HepG2 (cell line): Measurements from ENCODE around the gene SELENOV.

Source experiments
- BCL3 ChIP-seq: sonication (generic); formaldehyde crosslinking; IDR thresholded peaks from 2 replicates; pipeline ENCODE4 v1.5.1; 2020; ENCODE audit warnings: mild to moderate bottlenecking, missing genetic modification reagents, moderate library complexity
- FOSL1 ChIP-seq: sonication (generic); formaldehyde crosslinking; IDR thresholded peaks from 2 replicates; pipeline ENCODE4 v1.9.0; 2021; ENCODE audit warnings: missing genetic modification reagents, borderline replicate concordance
- MXI1 ChIP-seq: IDR thresholded peaks from 3 replicates; pipeline ENCODE4 v1.6.1; 2012; ENCODE audit warnings: low read depth, low read length, inconsistent platforms, borderline replicate concordance
- PCBP2 ChIP-seq: fragments of 200-400 bp; formaldehyde crosslinking; optimal IDR thresholded peaks from 2 replicates; pipeline ENCODE3; 2018; ENCODE audit warnings: low read length, low read depth; ENCODE audit not compliant: poor library complexity, severe bottlenecking
- PHB2 ChIP-seq: fragments of 450-650 bp; IDR thresholded peaks from 2 replicates; pipeline ENCODE4 v1.6.1; 2018; ENCODE audit not compliant: partially characterized antibody
- POLR2AphosphoS2 ChIP-seq: IDR thresholded peaks from 2 replicates; pipeline ENCODE4 v1.6.1; 2011; ENCODE audit warnings: low read depth, low read length, improper control_type of control experiment
- SAFB2 ChIP-seq: sonication (generic); formaldehyde crosslinking; IDR thresholded peaks from 2 replicates; pipeline ENCODE4 v1.5.1; 2020; ENCODE audit warnings: missing genetic modification reagents, low read depth, mild to moderate bottlenecking, borderline replicate concordance
- SNRNP70 ChIP-seq: fragments of 200-400 bp; formaldehyde crosslinking; IDR thresholded peaks from 2 replicates; pipeline ENCODE4 v1.6.1; 2017; ENCODE audit warnings: mild to moderate bottlenecking, low read depth, low read length, moderate library complexity
- TF ChIP-seq, protein P1 (sequence below): sonication (generic); formaldehyde crosslinking; conservative IDR thresholded peaks from 2 replicates; pipeline ENCODE4 v1.5.0; 2020; ENCODE audit warnings: missing genetic modification reagents
- TF ChIP-seq, protein P2 (sequence below): IDR thresholded peaks from 2 replicates; pipeline ENCODE4 v1.6.1; 2012; ENCODE audit warnings: low read depth, low read length, improper control_type of control experiment

DNA sequence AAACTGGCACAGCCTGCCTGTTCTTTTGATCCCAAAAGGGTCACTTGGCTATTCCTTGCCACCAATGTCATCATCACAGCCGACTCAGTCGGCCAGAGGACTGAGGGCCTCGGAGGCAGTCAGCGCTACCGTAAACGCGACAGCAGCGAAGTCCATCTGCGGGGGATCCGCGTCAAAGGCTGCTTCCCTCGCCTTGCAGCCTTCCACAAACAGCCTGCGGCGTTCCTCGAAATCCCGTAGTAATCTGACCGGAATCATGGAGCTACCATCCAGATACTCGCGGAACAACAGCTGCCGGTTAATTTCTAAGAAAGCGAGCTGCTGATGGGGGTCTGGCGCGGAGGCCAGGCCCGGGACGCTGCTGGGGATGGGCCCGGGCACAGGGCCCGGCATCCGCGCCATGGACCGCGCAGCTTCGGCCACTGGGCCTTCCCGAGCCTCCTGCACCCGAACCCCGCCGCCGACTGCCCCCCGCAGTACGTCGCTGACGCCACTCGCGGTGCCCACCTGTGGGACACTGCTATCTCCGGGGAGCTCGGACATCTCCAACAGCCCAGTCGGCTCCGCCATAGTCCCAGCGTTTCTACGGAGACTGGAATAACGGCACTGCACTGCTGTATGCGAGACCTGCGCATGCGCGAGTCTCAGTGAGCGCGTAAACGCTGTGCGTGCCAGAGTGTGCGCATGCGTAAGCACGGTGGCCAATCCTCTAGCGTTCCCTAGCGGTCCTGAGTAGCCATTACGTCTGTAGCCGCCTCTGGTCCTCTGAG, 17.5 kb downstream of the SELENOV start, which contains the start of gene EID2B:
- TF ChIP-seq SNRNP70: no peak
- TF ChIP-seq MXI1: peak; percentile 61; the same call in 1 of the 3 replicates
- TF ChIP-seq PHB2: no peak
- TF ChIP-seq, protein P1, sequence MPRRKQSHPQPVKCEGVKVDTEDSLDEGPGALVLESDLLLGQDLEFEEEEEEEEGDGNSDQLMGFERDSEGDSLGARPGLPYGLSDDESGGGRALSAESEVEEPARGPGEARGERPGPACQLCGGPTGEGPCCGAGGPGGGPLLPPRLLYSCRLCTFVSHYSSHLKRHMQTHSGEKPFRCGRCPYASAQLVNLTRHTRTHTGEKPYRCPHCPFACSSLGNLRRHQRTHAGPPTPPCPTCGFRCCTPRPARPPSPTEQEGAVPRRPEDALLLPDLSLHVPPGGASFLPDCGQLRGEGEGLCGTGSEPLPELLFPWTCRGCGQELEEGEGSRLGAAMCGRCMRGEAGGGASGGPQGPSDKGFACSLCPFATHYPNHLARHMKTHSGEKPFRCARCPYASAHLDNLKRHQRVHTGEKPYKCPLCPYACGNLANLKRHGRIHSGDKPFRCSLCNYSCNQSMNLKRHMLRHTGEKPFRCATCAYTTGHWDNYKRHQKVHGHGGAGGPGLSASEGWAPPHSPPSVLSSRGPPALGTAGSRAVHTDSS (CRISPR knock-in tag): no peak
- no peak for TF ChIP-seq BCL3 (CRISPR knock-in tag)
- TF ChIP-seq PCBP2: no peak
- TF ChIP-seq, protein P2, sequence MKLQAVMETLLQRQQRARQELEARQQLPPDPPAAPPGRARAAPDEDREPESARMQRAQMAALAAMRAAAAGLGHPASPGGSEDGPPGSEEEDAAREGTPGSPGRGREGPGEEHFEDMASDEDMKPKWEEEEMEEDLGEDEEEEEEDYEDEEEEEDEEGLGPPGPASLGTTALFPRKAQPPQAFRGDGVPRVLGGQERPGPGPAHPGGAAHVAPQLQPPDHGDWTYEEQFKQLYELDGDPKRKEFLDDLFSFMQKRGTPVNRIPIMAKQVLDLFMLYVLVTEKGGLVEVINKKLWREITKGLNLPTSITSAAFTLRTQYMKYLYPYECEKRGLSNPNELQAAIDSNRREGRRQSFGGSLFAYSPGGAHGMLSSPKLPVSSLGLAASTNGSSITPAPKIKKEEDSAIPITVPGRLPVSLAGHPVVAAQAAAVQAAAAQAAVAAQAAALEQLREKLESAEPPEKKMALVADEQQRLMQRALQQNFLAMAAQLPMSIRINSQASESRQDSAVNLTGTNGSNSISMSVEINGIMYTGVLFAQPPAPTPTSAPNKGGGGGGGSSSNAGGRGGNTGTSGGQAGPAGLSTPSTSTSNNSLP: no peak
- no peak for TF ChIP-seq SAFB2 (CRISPR knock-in tag)
- TF ChIP-seq POLR2AphosphoS2: no peak
- TF ChIP-seq FOSL1 (CRISPR knock-in tag): no peak
